Fibroblast of the conjunctiva (primary cell): ENCODE results near the gene MBD3L5.
"Not testable (repeated sequence)": the region's sequence is repeated elsewhere in the genome, so short reads cannot be mapped to it uniquely, and the experiment has no call there.

ENCODE experiments used
- DNase-seq: peaks from one replicate; pipeline ENCODE4 v3.0.0-alpha.2; 2010; ENCODE audit warnings: low read depth

The MBD3L5 gene

GRCh38 chr19:7030278-7030677 is at the start of gene MBD3L5:
TSS of gene MBD3L5 (plus strand) at chr19:7030578. CDS start at chr19:7030612, 34 bp downstream.
- DNase-seq: not testable (repeated sequence)

GRCh38 chr19:6983448-6983847 is 46.9 kb upstream of the MBD3L5 start:
- DNase-seq: no peak

GRCh38 chr19:6987850-6988249 is 42.5 kb upstream of the MBD3L5 start:
- no peak for DNase-seq

- DNase-seq: no peak
These were observed 42.1 kb upstream of the MBD3L5 start for GRCh38 chr19:6988257-6988656.

- no peak for DNase-seq
These were observed 35.3 kb upstream of the MBD3L5 start for GRCh38 chr19:6995054-6995453.

- no peak for DNase-seq
These were observed 33.6 kb upstream of the MBD3L5 start for GRCh38 chr19:6996810-6997209.

- no peak for DNase-seq
These were observed 32.5 kb upstream of the MBD3L5 start for GRCh38 chr19:6997679-6998445.

- no peak for DNase-seq
These were observed 30.4 kb upstream of the MBD3L5 start for GRCh38 chr19:6999933-7000332.

- DNase-seq: no peak
These were observed 30.0 kb upstream of the MBD3L5 start for GRCh38 chr19:7000333-7000732.

- DNase-seq: no peak
These were observed 29.6 kb upstream of the MBD3L5 start for GRCh38 chr19:7000816-7001215.

- DNase-seq: no peak
These were observed 26.0 kb upstream of the MBD3L5 start for GRCh38 chr19:7004313-7004931.

GRCh38 chr19:7006135-7006704 is 24.2 kb upstream of the MBD3L5 start:
- no peak for DNase-seq

- DNase-seq: no peak
These were observed 22.5 kb upstream of the MBD3L5 start for GRCh38 chr19:7007859-7008258.

GRCh38 chr19:7010722-7011593 is 19.4 kb upstream of the MBD3L5 start:
- no peak for DNase-seq

- DNase-seq: no peak
These were observed 16.7 kb upstream of the MBD3L5 start for GRCh38 chr19:7013678-7014077.

GRCh38 chr19:7018828-7019227 is 11.6 kb upstream of the MBD3L5 start:
- DNase-seq: no peak

GRCh38 chr19:7021331-7021730 is 9.0 kb upstream of the MBD3L5 start, which contains the start of gene MBD3L2B:
TSS of gene MBD3L2B (minus strand) at chr19:7021431. CDS start at chr19:7021397, 34 bp downstream.
- DNase-seq: not testable (repeated sequence)

GRCh38 chr19:7028790-7029189 is 1.6 kb upstream of the MBD3L5 start:
- not testable (repeated sequence) for DNase-seq

- not testable (repeated sequence) for DNase-seq
These were observed 9.7 kb downstream of the MBD3L5 start, which contains the start of gene MBD3L4 for GRCh38 chr19:7040079-7040478. TSS of gene MBD3L4 (minus strand) at chr19:7040179. CDS start at chr19:7040144, 35 bp downstream.

- not testable (repeated sequence) for DNase-seq
These were observed 11.2 kb downstream of the MBD3L5 start for GRCh38 chr19:7041563-7041962.

- DNase-seq: not testable (repeated sequence)
These were observed 18.6 kb downstream of the MBD3L5 start, which contains the start of gene MBD3L2 for GRCh38 chr19:7049021-7049420. TSS of gene MBD3L2 (plus strand) at chr19:7049321. CDS start at chr19:7049374, 53 bp downstream.

GRCh38 chr19:7051421-7051820 is 21.0 kb downstream of the MBD3L5 start:
- not testable (repeated sequence) for DNase-seq
